Left ventricle myocardium inferior (tissue), 1 donor: ENCODE measurements around the gene NEDD4. TPM values are rescaled to one million over a fixed set of nuclear protein-coding genes. Genes with fewer than 3 reads are reported as not detected.
A peak's percentile ranks its signal among the peaks of the same experiment; 100 is the strongest.
"Not testable (repeated sequence)": the region's sequence is repeated elsewhere in the genome, so short reads cannot be mapped to it uniquely, and the experiment has no call there.

Source experiments
- DNase-seq: peaks from one replicate; pipeline ENCODE4 v3.0.0-alpha.2; 2020
- H3K27ac ChIP-seq: fragments of 200-600 bp; replicated peaks from 2 replicates; pipeline ENCODE4 v1.8.0; 2021
- H3K27me3 ChIP-seq: fragments of 200-600 bp; 2 replicates; pipeline ENCODE4 v1.8.0; 2021; ENCODE audit warnings: low read depth
- H3K36me3 ChIP-seq: fragments of 200-600 bp; 2 replicates; pipeline ENCODE4 v1.8.0; 2021
- H3K4me1 ChIP-seq: fragments of 200-600 bp; 2 replicates; pipeline ENCODE4 v1.8.0; 2021
- H3K4me3 ChIP-seq: fragments of 200-600 bp; 2 replicates; pipeline ENCODE4 v1.8.0; 2021; ENCODE audit warnings: mild to moderate bottlenecking, moderate library complexity
- H3K9me3 ChIP-seq: fragments of 200-600 bp; replicated peaks from 2 replicates; pipeline ENCODE4 v1.8.0; 2021
- intact Hi-C: fragments of 100-400 bp; cut with micrococcal nuclease; formaldehyde crosslinking; loops from one replicate; pipeline ENCODE4 v1.11.0; 2022
- total RNA-seq: library from RNA; stranded (reverse); fragmentation: NEBNext Ultra II Directional; extraction: Animal tissue kit (Norgen Biotek cat#: 25700); gene quantifications from one replicate; pipeline ENCODE4 v1.2.1, GENCODE V29; 2021
- TF ChIP-seq, protein P1 (sequence below): fragments of 200-600 bp; IDR thresholded peaks from 2 replicates; pipeline ENCODE4 v1.8.0; 2021; ENCODE audit warnings: antibody characterized with exemption, mild to moderate bottlenecking, borderline replicate concordance
- donor health status: DM: no; HTN: yes; CAD: no; lungs with severe emphysema.

NEDD4 gene
- total RNA-seq, 1 donor from 2014 or later, result 8.1 TPM

DNA sequence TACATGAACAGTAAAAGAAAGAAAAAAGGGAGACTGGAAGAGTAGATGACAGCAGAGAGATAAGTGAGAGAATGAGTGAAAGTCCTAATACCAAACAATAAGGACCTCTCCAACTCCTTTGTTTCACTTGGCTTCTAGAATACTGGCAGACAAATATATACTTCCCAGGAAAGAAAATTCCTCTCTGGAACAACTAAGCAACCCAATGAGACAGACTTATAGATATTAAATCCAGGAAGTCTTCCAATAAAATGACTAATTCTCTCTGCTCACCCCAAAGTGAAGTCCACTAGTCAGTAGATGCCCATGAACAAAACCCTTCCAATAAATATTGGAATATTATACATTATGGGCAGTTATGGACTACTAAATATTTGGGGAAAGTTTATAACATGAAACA is 114.2 kb downstream of the NEDD4 start:
- Histone ChIP-seq H3K4me3 (no peak overlapping the region), H3K27me3 (no peaks in the 10 kb centered on the region), H3K27ac (no peak overlapping the region), H3K9me3 (peaks cover 9% of the 10 kb centered on the region), H3K36me3 (no peaks in the 10 kb centered on the region), H3K4me1 (peaks cover 5% of the 10 kb centered on the region)
- intact Hi-C loops, result no loop called here
- no peak for DNase-seq
- TF ChIP-seq, protein P1, sequence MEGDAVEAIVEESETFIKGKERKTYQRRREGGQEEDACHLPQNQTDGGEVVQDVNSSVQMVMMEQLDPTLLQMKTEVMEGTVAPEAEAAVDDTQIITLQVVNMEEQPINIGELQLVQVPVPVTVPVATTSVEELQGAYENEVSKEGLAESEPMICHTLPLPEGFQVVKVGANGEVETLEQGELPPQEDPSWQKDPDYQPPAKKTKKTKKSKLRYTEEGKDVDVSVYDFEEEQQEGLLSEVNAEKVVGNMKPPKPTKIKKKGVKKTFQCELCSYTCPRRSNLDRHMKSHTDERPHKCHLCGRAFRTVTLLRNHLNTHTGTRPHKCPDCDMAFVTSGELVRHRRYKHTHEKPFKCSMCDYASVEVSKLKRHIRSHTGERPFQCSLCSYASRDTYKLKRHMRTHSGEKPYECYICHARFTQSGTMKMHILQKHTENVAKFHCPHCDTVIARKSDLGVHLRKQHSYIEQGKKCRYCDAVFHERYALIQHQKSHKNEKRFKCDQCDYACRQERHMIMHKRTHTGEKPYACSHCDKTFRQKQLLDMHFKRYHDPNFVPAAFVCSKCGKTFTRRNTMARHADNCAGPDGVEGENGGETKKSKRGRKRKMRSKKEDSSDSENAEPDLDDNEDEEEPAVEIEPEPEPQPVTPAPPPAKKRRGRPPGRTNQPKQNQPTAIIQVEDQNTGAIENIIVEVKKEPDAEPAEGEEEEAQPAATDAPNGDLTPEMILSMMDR, result no peak

DNA sequence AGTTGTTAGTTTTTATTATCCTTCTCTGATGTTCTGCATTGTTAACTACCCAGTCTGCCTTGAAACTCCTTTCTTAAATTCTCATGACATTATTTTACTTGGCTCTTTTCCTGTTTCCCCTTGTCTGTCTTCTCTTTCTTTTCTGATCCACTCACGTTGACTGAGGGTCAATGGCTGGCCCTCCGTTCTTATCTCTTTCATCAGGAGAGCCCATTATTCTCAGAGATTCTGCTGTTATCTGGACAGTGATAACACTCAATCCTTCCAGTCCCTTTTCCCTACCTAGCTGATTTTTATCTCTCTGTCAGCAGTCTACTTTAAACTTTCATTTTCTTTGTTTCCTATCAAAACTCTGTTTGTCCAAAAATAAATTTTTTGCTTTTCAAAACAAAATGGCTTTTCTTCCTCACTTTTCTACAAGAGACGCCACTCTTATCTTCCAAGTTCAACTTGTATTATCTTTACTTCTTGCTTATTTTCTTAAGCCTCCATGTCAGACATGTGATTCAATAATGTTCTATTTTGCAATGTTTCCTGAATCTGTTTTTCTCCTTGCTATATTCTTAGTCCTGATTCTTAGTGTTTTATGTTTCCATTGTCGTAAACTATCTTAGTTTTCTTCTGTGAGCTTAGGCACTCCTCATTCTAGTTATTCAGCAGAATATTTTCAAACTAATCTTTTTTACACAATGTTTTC is 120.2 kb downstream of the NEDD4 start:
- intact Hi-C loops, result no loop called here
- TF ChIP-seq, protein P1, result no peak
- DNase-seq, result no peak
- Histone ChIP-seq H3K36me3 (peaks cover 5% of the 10 kb centered on the region), H3K27ac (peak overlapping the region; percentile 13), H3K9me3 (peaks cover 9% of the 10 kb centered on the region), H3K27me3 (no peaks in the 10 kb centered on the region), H3K4me3 (peak overlapping the region; percentile 26), H3K4me1 (peaks cover 5% of the 10 kb centered on the region)

DNA sequence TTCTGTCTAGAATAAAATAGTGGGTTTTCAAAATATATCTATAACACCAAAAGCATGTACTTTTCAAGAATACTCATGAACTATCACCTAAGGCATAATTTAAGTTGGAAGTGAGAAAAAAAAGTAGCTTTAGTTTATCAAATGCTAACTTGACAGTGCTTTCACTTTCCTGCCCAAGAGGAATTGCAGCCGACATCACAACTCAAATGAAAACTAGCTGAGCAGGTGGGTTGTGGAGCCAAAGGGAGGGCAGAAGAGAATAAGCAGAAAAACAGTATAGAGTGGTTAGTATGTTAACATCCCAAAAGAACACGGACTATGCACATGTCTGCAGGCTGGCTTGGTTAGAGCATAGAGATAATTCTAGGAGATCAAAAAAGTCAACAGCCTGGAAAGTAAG is 120.9 kb downstream of the NEDD4 start:
- intact Hi-C loops, result no loop called here
- Histone ChIP-seq H3K36me3 (peaks cover 5% of the 10 kb centered on the region), H3K4me1 (peaks cover 5% of the 10 kb centered on the region), H3K4me3 (peak overlapping the region; percentile 26), H3K9me3 (peaks cover 5% of the 10 kb centered on the region), H3K27me3 (no peaks in the 10 kb centered on the region), H3K27ac (peak overlapping the region; percentile 13)
- TF ChIP-seq, protein P1, result no peak
- no peak for DNase-seq

DNA sequence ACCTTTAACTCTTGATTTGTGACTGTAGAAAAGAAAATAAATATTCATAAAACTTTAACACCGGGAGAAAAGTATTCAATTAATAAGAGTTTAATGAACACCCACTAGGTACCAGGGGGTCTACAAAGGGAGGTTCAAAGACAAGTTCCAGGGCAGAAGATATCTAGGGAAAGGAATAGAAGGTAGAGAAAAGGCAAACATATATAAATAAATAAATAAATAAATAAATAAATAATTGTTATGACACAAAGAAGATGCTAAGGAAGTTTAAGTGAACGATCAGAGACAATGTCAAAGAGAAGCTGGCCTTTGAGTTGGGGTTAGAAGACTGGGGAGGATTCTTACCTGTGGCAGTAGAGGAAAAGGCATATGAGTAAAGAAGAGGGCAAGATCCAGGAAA is 123.8 kb downstream of the NEDD4 start:
- H3K4me1 ChIP-seq, result peaks cover 5% of the 10 kb centered on the region
- TF ChIP-seq, protein P1, result no peak
- intact Hi-C loops, result no loop called here
- H3K4me3 ChIP-seq, result no peak overlapping the region
- H3K27me3 ChIP-seq, result no peaks in the 10 kb centered on the region
- no peak for DNase-seq
- H3K27ac ChIP-seq, result no peak overlapping the region
- H3K9me3 ChIP-seq, result no peaks in the 10 kb centered on the region
- H3K36me3 ChIP-seq, result peaks cover 5% of the 10 kb centered on the region

DNA sequence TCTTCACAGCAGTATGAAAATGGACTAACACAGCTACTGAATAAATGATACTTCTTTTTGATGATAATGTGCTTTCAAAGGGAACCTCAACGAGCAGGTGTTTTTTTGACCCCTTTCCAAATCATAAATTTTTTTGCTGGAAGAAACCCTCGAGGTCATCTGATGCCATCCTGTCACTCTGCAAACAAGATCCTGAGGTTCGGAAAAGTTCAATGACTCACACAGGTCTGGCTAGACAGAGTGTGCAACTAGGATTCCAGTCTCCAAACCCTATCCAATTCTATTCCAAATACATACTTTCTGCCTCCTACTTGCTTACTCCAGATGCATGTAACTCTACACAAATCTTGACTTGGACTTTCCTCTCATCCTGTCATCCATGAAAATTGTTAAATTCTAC is 124.7 kb downstream of the NEDD4 start:
- intact Hi-C loops, result no loop called here
- Histone ChIP-seq H3K4me1 (peaks cover 5% of the 10 kb centered on the region), H3K4me3 (no peak overlapping the region), H3K27me3 (no peaks in the 10 kb centered on the region), H3K36me3 (peaks cover 5% of the 10 kb centered on the region), H3K27ac (no peak overlapping the region), H3K9me3 (no peaks in the 10 kb centered on the region)
- no peak for DNase-seq
- TF ChIP-seq, protein P1, result no peak

DNA sequence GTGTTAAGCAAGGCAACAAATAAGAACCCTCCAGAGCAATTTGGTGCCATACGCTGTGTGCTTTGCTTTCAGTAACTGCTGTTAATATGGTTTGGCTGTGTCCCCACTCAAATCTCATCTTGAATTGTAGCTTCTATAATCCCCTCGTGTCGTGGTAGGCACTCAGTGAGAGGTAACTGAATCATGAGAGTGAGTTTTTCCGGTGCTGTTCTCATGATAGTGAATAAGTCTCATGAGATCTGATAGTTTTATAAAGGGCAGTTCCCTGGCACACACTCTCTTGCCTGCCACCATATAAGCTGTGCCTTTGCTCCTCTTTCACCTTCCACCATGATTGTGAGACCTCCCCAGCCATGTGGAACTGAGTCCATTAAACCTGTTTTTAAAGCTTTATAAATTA is 125.1 kb downstream of the NEDD4 start:
- DNase-seq, H3K36me3 ChIP-seq, H3K27me3 ChIP-seq, H3K27ac ChIP-seq, H3K4me3 ChIP-seq, H3K4me1 ChIP-seq, H3K9me3 ChIP-seq, intact Hi-C loops: not testable (repeated sequence)
